Uterus (tissue), 2 donors: ENCODE data around the gene C4orf36.

ENCODE experiments used
- POLR2A ChIP-seq, 2 donors: fragments of 450-650 bp; IDR thresholded peaks; one replicate each; pipeline ENCODE4 v1.6.1; 2016; ENCODE audit warnings: antibody characterized with exemption in 2 of 2, mild to moderate bottlenecking in 1 of 2, moderate library complexity in 1 of 2
- TF ChIP-seq, protein P1 (sequence below), 4 experiments: fragments of 200-600 bp in 2 of 4; fragments of 450-650 bp in 2 of 4; sonication (generic) in 2 of 4; IDR thresholded peaks; one replicate each; pipeline ENCODE4 v1.5.1; 2016 to 2019; ENCODE audit warnings: antibody characterized with exemption in 4 of 4, mild to moderate bottlenecking in 2 of 4, moderate library complexity in 1 of 4

DNA sequence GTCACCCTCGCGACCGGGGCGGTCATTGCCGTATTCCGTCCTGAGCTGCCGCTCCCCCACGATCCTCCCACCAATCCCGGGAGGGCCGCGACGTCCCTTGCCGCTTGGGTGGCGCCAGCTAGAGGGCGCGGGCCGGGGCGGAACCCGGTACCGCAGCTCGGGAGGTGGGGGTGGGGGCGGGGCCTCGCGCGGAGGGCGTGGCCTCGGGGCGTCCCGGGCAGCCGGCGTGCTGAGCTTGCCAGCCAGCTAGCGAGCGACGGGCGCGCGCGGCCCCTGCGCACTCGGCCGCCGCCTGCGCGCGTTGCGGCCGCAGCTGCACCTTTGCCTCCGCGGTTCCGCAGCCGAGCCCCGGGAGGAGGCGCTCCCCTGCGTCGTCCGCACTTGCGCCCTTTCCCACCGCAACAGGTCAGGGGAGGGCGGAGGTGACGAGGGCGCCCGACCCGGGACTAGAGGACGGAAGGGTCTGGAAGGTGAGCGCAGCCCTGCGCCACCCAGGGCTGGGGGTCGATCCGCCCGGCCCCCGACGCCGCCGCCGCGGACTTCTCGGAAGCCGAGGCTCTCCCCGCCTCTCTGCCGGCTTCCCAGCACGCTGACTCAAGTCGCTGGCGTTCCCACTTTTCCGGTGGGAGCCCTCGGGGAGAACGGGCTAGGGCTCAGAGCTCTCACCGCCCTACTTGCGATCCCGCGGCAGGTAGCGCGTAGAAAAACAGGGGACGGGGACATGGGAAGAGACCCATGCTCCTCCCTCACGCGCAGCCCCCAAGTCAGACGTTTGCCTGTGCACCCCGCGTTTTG lies 42.7 kb upstream of the C4orf36 start, which contains the start of gene AFF1:
- TF ChIP-seq, protein P1, sequence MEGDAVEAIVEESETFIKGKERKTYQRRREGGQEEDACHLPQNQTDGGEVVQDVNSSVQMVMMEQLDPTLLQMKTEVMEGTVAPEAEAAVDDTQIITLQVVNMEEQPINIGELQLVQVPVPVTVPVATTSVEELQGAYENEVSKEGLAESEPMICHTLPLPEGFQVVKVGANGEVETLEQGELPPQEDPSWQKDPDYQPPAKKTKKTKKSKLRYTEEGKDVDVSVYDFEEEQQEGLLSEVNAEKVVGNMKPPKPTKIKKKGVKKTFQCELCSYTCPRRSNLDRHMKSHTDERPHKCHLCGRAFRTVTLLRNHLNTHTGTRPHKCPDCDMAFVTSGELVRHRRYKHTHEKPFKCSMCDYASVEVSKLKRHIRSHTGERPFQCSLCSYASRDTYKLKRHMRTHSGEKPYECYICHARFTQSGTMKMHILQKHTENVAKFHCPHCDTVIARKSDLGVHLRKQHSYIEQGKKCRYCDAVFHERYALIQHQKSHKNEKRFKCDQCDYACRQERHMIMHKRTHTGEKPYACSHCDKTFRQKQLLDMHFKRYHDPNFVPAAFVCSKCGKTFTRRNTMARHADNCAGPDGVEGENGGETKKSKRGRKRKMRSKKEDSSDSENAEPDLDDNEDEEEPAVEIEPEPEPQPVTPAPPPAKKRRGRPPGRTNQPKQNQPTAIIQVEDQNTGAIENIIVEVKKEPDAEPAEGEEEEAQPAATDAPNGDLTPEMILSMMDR (IDR thresholded peaks at IDR 0.05): peak; percentile 45 to 72 (median 54)
- TF ChIP-seq POLR2A (IDR thresholded peaks at IDR 0.05): peak; percentile 93 to 97
